ENCODE results near the gene INTS14.

- TF ChIP-seq CTCF (IDR thresholded peaks at IDR 0.05; ENCODE audit: borderline replicate concordance, extremely low read depth, low read length, poor library complexity, severe bottlenecking) (no peak), EZH2 (IDR thresholded peaks at IDR 0.05; ENCODE audit: borderline replicate concordance, low read depth, low read length, severe bottlenecking) (no peak)
These were observed 70.6 kb downstream of the INTS14 start for GRCh38 chr15:65540314-65540713.
